ENCODE data around the gene MYO5B.

DNA sequence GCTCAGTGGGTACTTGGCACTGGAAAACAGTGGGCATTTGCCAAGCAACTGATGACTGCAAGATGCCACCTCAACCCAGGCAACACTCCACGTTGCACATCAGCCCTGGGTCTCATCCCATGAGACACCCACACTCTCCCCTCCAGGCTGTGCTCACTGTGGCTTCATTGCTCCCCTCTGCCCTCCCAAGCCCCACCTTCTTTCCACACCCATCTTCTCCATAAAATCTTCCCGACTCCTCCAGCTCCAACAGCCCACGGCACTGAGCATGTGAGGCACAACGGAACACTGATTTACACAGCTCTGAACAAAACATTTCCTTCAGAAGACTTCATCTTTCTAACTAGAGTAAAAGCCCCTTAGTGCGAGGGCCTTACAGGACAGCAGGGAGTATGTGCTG lies 263.8 kb downstream of the MYO5B start:
- TF ChIP-seq, protein P1, sequence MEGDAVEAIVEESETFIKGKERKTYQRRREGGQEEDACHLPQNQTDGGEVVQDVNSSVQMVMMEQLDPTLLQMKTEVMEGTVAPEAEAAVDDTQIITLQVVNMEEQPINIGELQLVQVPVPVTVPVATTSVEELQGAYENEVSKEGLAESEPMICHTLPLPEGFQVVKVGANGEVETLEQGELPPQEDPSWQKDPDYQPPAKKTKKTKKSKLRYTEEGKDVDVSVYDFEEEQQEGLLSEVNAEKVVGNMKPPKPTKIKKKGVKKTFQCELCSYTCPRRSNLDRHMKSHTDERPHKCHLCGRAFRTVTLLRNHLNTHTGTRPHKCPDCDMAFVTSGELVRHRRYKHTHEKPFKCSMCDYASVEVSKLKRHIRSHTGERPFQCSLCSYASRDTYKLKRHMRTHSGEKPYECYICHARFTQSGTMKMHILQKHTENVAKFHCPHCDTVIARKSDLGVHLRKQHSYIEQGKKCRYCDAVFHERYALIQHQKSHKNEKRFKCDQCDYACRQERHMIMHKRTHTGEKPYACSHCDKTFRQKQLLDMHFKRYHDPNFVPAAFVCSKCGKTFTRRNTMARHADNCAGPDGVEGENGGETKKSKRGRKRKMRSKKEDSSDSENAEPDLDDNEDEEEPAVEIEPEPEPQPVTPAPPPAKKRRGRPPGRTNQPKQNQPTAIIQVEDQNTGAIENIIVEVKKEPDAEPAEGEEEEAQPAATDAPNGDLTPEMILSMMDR (IDR thresholded peaks at IDR 0.05): no peak
- no peak for TF ChIP-seq POLR2A (IDR thresholded peaks at IDR 0.05)
